ENCODE results near the gene NSMCE1.
"Not testable (repeated sequence)": the region's sequence is repeated elsewhere in the genome, so short reads cannot be mapped to it uniquely, and the experiment has no call there.

Gene NSMCE1

DNA sequence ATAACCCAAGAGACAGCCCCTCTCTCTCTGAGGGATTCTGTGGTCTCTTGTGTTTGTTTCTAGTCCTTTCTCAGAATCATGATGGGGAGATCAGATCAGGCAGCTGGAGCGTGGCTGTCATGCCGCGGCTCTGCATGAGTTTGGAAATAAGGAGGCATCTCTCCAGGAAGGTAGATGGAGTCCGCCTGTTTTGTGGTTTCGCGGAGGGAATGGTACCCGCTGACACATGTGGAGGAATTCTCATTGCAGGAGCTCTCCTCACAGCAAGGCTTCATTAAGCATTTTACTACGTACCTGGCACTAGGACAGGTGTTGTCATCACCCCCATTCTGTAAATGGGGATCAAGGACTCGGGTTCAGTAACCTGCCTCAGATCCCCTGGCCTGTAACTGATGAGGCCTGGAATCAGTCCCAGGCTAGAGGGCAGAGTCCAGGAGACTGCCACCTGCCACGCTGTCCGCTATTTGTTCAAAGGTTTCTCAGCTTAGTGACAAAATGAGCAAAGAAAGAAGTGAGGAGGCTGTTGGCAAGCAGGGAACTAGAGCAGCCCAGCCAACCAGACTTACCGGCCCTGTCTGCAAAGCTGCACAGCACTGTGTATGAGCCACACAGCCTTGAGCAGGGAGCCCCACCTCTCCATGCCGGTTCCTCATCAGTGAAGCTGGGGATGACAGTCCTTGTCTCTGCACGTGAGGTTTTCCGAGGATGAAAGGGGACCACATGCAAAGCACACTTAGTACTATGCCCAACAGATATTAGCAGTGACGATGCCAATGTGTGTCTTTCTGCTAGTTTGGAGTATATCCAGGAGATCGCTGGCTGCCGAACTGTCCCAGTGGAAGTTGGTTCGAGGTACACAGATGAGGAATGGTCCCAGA is 54.2 kb downstream of the NSMCE1 start:
- DNase-seq: no peak

DNA sequence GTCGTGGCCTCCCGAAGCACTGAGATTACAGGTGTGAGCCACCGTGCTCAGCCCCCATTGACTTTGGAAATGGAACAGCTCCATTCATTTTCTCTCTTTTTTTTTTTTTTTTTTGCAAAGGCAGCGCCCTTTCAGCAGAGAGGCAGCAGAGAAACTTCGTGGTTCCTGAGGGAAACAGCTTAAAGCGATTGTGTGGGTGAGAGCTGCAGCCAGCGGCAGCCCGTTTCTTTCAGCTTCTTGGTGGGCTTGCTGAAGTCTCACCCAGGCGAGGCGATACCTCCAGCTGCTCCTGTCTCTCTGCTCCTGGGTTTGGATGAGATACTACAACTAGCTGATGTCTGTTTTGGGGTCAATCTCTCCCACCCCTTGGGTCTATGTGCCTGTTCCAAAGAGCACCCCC is 57.5 kb downstream of the NSMCE1 start:
- DNase-seq: no peak

DNA sequence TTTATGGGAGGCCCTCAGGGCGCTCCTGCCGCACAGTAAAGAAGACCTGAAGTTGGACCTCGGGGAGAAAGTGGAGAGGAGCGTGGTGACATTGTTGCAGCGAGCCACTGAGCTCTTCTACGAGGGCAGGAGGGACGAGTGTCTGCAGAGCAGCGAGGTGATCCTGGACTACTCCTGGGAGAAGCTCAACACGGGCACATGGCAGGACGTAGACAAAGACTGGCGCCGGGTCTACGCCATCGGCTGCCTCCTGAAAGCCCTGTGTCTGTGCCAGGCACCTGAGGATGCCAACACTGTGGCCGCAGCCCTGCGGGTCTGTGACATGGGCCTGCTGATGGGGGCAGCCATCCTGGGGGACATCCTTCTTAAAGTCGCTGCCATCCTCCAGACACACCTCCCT is 58.4 kb downstream of the NSMCE1 start:
- no peak for DNase-seq

DNA sequence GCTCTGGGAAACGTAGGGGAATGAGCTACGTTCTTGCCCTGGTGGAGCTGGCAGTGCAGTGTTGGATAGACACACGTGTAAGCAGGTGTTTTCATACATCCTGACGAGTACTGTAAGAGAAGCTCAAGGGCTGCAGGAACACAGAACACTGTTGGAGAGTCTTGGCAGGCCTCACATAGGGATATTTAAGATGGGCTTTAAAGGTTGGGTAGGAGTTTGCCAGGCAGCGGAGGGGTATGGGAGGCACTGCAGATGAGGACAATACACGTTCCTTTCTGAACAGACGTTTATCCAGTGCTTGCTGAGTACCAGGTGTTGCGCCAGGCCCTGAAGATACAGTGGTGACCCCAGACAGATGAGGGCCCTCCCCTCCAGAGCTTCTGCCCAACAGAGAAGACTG is 59.0 kb downstream of the NSMCE1 start:
- DNase-seq: no peak

DNA sequence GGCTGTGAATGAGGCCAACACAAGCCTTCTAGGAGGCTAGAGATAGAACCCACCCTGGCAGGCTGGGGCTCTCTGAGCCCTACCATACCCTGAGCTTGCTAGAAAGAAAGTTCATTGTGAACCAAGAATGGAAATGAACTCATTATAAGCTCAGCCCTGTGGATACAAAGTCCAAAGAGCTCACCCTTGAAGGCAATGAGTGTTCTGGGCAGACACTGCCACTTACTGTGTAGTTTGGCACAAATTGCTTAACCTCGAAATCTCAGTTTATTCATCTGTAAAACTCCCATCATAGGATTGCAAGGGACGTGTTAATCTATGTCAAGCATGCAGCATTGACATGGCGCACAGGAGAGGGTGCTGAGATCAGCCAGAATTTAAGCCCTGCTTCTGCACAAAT is 59.8 kb downstream of the NSMCE1 start:
- no peak for DNase-seq

DNA sequence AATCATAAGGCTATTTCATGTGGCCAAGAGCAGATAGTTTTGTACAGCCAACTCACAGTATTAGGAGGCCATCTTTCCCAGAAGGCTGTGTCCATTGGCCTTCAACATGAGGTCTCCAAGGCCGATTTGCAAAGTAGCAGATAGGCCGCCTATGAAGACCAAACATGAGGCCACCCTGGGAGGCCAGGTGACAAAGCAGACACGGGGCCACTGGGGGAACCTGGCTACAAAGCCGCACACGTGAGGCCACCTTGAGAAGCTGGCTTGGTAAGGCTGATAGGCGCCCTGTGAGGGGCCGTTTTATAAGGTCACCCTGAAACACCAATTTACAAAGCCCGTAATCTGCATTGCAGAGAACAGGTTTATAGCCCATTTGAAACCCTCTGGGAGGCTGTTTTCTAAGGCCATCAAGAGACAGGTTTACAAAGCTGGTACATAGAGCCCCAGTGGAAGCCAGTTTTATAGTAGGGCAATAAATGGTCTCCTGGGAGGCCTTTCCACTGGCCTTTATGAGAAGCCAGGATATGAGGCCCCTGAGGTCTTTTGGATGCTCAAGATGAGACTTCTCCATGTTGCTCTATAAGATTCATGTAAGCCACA is 60.4 kb downstream of the NSMCE1 start:
- DNase-seq: no peak

DNA sequence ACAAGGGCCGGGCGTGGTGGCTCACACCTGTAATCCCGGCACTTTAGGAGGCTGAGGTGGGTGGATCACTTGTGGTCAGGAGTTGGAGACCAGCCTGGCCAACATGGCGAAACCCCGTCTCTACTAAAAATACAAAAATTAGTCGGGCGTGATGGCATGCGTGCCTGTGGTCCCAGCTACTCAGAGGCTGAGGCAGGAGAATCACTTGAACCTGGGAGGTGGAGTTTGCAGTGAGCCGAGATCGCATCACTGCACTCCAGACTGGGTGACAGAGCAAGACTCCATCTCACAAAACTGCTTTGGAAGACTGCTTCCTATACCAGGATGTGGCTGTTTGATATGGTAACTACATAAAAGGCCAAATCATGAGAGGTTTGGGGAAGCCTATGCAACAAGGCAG is 61.5 kb downstream of the NSMCE1 start:
- DNase-seq: not testable (repeated sequence)

DNA sequence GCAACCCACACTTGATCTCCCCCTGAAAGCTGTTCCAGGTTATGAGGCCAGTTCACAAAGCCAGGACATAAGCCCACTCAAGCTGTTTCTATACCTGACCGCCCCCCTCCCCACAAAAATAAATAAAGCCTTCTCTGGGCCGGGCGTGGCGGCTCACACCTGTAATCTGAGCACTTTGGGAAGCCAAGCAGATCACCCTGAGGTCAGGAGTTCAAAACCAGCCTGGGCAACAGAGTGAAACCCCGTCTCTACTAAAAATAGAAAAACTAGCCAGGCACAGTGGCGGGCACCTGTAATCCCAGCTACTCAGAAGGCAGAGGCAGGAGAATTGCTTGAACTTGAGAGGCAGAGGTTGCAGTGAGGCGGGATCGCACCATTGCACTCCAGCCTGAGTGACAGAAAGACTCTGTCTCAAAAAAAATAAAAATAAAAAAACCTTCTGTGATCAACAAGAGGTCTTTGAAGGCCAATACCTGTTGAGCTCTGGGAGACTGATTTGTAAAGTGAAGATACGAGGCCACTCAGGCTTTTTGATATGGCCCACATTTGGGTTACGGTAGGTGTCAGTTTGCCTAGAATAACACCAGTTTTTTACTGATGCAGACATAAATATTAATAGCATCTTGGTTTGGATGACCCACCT is 63.0 kb downstream of the NSMCE1 start:
- no peak for DNase-seq

DNA sequence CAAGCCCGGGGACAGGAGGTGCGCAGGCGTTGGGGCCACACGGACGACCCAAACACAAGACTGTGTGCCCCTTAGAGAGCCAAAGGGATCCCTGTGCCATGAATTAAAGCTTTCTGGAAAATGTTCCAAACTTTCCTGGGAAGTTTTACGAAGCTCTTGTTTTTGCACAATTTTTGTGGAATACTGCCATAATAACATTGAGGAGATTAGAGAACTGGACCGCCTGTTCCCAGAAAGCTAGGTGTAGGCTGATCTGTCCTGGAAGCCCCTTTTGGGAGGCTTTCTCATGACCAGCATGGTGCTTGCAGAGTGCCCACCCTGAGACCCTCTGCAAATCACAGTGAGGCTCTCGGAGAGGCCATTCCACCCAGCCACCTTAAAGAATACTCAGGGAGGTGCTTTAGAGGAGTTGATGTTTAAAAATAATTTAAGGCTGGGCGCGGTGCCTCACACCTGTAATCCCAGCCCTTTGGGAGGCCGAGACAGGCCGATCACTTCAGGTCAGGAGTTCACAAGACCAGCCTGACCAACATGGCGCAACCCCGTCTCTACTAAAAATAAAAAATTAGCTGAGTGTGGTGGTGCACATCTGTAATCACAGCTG is 64.2 kb downstream of the NSMCE1 start:
- no peak for DNase-seq

DNA sequence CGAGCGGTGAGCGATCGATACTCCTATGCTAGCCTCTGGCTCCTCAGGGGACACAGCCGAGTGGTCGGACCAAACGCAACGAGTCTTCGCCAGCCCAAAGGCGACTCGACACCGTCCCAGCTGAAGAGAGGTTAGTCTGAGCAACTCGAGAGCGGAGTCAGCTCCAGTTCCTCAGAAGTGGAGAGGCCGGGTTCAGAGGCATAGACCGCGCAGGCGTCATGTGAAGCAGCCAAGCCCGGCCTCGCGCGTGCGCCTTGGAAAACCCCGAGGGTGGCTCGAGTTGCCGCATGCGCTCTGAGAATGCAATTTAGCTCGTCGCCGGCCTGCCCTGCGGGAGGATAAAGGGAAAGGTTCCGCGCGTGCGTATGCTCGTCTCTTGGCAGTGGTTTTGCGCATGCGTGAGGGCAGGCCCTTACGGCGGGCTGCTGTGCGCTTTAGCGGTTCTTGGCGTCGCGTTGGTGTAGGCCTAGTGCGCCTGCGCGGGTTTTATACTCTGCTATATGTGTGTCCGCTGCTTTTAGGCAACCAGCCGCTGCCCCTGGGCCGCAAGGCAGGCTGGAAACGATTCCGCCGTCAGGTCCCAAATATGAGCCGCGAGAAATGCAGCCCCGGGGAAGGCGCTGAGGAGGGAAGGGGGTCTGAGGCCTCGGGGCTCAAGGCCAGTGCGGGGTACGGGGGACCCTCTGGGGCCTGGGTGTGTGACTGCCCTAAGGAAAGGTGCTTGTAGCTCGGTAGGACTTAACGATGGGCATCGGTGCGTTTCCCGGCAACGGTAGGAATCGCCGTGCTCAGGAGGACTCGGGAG is 64.9 kb downstream of the NSMCE1 start, which contains the start of gene KDM8:
KDM8 (plus strand) TSS at position 20 of the 805 bp plus-strand sequence. CDS start 6,598 bp downstream, outside the sequence.
- DNase-seq: peak; percentile 99

DNA sequence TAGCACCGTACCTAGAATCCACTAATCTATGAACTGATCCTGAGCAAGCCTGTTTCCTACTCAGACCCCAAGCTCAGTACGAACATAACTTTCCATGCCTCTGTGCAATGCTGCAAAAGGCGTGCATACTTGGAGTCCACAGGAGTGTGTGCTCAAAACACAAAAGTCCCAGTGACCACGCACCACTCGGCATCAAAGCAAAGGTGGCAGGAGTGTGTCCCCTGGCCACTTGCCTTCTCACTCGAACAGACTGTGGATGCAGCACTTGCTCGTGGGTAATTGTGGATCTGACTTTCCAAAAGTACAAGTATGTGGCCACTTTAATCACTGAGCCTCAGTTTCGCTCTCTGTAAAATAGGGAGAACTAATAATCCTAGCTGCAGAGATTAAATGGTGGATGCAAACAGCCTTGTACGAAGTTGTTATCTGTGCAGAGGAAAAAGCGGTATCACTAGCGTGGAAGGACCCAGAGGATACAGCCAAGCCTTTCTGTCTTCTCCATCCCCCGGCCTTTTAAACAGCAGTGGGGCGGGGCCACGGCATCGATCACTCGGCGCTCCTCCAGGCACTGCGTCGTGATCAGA is 65.6 kb downstream of the NSMCE1 start:
- peak; percentile 91 for DNase-seq

DNA sequence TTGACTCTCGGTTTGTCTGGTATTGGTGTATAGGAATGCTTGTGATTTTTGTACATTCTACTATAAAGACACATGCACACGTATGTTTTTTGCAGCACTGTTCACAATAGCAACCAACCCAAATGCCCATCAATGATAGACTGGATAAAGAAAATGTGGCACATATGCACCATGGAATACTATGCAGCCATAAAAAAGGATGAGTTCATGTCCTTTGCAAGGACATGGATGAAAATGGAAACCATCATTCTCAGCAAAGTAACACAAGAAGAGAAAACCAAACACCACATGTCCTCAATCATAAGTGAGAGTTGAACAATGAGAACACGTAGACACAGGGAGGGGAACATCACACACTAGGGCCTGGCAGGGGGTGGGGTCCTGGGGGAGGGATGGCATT is 67.7 kb downstream of the NSMCE1 start:
- not testable (repeated sequence) for DNase-seq

DNA sequence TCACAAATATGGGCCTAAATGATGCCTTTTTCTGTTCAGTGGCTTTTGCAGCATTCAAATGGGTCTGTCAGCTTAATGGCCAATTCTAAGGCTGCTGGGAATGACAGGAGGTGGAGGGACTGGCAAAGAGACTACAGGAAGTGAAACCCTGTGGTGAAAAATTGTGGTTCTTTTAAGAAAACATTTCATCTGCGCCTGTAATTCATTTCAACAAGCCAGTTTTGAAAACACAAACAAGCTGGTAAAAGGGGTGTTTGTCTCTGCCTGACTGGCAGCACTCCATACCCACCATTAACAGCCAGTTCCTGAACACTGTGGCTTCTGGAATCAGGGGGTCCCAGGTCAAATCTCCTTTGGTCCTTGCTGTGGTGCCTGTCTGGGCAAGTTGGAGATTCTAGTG is 68.8 kb downstream of the NSMCE1 start:
- DNase-seq: no peak

DNA sequence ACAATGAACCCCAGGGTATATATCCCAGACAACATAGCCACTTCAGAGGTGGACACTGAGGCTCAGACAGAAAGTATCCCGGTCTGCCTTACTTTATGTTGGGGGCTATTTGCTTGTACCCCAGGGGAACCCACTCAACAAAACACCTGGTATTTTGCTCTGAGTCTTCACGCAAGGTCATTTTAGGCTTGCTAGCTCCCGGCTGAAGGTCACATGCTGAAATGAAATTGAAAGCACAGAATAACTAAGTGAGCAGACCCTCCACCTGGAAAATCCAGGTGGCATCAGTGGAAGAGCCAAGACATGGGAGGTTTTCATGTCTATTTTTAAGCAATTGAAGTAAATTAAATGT is 69.4 kb downstream of the NSMCE1 start:
- no peak for DNase-seq

DNA sequence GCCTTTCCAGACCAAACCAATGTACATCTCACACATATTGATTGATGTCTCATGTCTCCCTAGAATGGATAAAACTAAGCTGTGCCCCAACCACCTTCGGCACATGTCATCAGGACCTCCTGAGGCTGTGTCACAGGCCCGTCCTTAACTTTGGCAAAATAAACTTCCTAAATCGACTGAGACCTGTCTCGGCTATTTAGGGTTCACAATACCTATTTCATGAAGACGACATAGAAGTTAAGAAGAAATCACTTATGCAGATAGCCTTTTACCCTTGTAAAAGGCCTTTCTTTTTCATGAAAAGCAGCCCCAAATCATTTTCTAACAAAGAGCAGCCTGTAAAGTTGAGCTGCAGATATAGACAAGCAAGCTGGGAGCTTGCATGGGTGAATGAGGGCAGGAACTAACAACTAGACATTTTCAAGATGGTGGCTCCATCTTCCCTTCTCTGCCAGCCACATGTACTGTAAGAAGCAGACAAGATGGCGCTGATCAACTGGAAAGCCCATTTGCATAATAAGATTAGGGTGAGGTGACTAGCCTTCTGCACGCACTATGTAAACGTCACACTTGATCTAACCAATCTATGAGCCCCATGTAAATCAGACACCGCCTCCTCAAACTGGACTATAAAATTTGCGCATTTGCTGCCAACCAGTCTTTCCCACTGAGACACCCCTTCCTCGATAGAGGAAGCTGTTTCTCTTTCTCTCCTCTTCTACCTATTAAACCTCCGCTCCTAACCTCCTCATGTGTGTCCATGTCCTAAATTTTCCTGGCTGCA is 69.9 kb downstream of the NSMCE1 start:
- DNase-seq: no peak

DNA sequence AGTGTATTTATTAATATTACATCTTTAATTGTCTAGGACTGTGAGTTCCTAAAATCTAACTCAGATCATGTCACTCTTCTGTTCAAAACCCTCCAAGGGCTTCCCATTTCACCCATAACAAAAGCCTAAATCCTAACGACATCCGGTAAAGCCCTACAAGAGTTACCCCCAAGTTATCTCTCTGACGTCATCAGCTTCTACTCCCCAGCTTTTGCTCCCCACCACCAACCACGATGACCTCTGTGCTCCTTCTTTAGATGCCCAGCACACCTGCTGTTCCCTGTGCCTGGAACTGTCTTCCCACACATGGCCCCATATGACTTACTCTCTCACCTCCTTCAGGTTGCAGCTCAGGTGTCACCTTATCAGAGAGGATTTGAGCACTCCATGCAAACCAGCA is 71.6 kb downstream of the NSMCE1 start:
- DNase-seq: no peak

DNA sequence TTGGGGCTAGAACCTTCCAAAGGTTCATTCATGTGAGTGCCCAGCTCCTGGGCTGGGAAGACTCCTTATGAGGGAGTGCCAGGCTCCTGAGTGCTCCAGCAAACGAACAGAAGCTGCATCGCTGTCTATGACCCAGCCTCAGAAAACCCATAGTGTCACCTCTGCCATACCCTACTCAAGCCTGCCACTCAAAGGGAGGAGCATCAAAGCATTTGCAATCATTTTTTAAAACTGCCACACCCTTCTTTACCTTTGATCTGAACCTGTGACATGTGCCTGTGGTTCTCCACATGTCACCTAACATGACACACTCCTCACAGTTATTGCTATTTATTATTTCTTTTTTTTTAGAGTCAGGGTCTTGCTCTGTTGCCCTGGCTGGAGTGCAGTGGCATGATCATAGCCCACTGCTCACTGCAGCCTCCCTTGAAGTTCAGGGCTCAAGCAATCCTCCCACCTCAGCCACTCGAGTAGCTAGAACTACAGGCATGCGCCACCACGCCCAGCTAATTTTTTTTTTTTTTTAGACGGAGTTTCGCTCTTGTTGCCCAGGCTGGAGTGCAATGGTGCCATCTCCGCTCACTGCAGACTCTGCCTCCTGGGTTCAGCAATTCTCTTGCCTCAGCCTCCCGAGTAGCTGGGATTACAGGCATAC is 72.5 kb downstream of the NSMCE1 start:
- DNase-seq: no peak

DNA sequence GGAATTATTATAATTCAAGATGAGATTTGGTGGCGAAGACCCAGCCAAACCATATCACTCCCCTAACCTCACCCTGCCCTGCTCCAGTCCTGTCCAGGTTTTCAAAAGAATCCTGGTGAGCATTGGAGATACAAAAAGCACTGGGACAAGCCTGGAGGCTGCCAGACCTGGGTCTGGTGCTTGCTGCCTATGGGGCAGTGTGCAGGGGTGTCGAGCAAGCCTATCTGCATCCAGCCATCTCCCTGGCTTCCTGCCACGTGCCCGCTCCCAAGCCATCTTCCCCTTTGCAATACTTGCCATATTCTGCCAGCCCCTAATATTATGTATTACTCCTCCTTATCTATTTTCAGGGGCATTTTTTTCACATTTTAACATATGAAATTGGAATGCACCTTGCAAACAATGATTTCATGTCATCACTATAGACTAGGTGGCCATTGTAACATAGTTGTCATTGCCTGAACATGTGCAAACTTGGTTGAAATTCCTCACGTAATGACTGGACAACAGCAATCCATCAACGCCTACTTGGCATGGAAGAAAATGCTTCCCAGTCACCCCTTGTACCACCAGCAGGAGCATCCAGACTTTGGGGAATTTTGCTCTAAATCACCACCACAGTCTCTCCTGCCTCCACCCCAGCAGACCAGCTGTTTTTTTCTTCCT is 73.4 kb downstream of the NSMCE1 start:
- DNase-seq: no peak

DNA sequence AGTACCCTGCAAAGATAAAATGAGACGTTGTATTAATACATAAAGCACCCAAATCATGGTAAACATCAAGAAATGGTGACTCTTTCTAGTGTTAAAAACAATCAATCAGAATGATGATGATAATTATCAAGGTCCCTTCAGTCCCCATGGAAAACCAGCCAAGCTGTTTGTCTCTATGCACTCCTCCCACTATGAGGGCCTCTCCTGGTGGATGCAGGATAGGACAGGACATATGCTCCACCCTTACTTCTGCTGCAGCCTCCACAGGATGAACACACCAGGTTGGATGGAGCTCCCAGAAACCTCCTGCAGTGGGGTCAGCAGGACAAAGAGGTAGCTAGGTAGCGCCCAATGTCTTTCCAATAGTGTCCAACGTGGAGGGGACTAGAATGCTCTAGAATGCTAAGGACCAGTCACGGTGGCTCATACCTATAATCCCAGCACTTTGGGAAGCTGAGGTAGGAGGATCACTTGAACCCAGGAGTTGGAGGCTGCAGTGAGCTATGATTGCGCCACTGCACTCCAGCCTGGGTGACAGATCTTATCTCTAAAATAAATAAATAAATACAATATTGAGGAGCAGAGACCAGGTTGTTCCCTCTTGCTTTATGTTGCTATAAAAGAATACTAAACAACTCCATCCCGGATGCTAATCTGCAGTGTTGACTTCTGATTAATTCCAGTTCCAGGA is 75.1 kb downstream of the NSMCE1 start:
- no peak for DNase-seq
